K562 (cell line): ENCODE results near the gene NR6A1. TPM values are rescaled to one million over a fixed set of nuclear protein-coding genes. Genes with fewer than 3 reads are reported as not detected.

Source experiments
- ATAC-seq: fragments of 200-7000 bp; cut with Tn5 transposase; 3 replicates; pipeline ENCODE4 v1.9.1; 2020; ENCODE audit warnings: moderate library complexity
- BruUV-seq: library from RNA; stranded (reverse); fragments of 400-500 nt; replicated peaks from 2 replicates; lab custom pipeline; 2021; lab: Mats Ljungman, UMichigan
- CTCF ChIA-PET: fragments of 300-600 bp; formaldehyde crosslinking; extraction: SDS; loops from one replicate; lab custom pipeline; 2021; ENCODE audit warnings: low intra/inter-chr PET ratio; lab: Yijun Ruan, JAX
- POLR2A ChIA-PET: fragments of 300-600, 350-650 bp; sonication (Branson Sonifier 250); formaldehyde crosslinking; extraction: SDS; loops from one replicate; lab custom pipeline; 2021; ENCODE audit warnings: antibody characterized with exemption, inconsistent platforms; lab: Yijun Ruan, JAX
- DNase-seq, 4 experiments: peaks; one replicate each; pipeline versions ENCODE4 v3.0.0 to v3.0.0-alpha.2; 2011 to 2018; ENCODE audit warnings: low spot score in 3 of 4, mixed read lengths in 3 of 4; ENCODE audit errors: extremely low read depth in 1 of 4
- FAIRE-seq: peaks from 2 replicates; lab custom pipeline; 2011; peaks lifted over from hg19 to GRCh38; lab: Jason Lieb, UNC
- H2AFZ ChIP-seq: 2 replicates; pipeline ENCODE4 v1.6.0; 2011; ENCODE audit warnings: low read depth, low read length, control low read depth, inconsistent platforms
- H3K27ac ChIP-seq: fragments of 200-600 bp; 3 replicates; pipeline ENCODE4 v1.8.0; 2011; ENCODE audit warnings: low read depth, mild to moderate bottlenecking, control low read depth, inconsistent platforms, low read length, moderate library complexity, mixed read lengths; ENCODE audit errors: extremely low read depth
- H3K27me3 ChIP-seq, 2 experiments: fragments of 300-600 bp in 1 of 2; 2 replicates in 1 of 2; 3 replicates in 1 of 2; pipeline versions ENCODE4 v1.6.0 to v1.8.0; 2011; ENCODE audit warnings: inconsistent platforms in 2 of 2, low read length in 2 of 2, mild to moderate bottlenecking in 1 of 2, mixed read lengths in 1 of 2, moderate library complexity in 1 of 2; ENCODE audit not compliant: control insufficient read depth in 2 of 2, insufficient read depth in 2 of 2
- H3K36me3 ChIP-seq: fragments of 300-600 bp; 3 replicates; pipeline ENCODE4 v1.8.0; 2011; ENCODE audit warnings: mild to moderate bottlenecking, low read length, inconsistent platforms; ENCODE audit not compliant: control insufficient read depth, insufficient read depth
- H3K4me1 ChIP-seq, 2 experiments: fragments of 200-600 bp in 1 of 2; replicated peaks in 1 of 2; 2 replicates in 1 of 2; 3 replicates in 1 of 2; pipeline versions ENCODE4 v1.5.1 to v1.8.0; 2011; ENCODE audit warnings: inconsistent platforms in 2 of 2, low read length in 2 of 2, mild to moderate bottlenecking in 1 of 2, mixed read lengths in 1 of 2, moderate library complexity in 1 of 2; ENCODE audit not compliant: control insufficient read depth in 2 of 2, insufficient read depth in 2 of 2
- H3K4me2 ChIP-seq: 2 replicates; pipeline ENCODE4 v1.6.1; 2011; ENCODE audit warnings: low read length, control low read depth, inconsistent platforms, mixed read lengths; ENCODE audit not compliant: insufficient read depth
- H3K4me3 ChIP-seq: fragments of 200-600 bp; sonication (generic), shearing (Covaris generic); 2 replicates; pipeline ENCODE4 v1.5.1; 2016; ENCODE audit warnings: control low read depth, inconsistent platforms
- H3K79me2 ChIP-seq: fragments of 200-600 bp; 3 replicates; pipeline ENCODE4 v1.8.0; 2011; ENCODE audit warnings: low read length, inconsistent platforms; ENCODE audit not compliant: control insufficient read depth, insufficient read depth
- H3K9ac ChIP-seq, 2 experiments: 2 replicates each; pipeline versions ENCODE4 v1.6.0 to v1.6.1; 2011; ENCODE audit warnings: low read depth in 2 of 2, low read length in 2 of 2, control low read depth in 1 of 2, inconsistent platforms in 1 of 2, mild to moderate bottlenecking in 1 of 2, mixed read lengths in 1 of 2; ENCODE audit not compliant: insufficient read depth in 1 of 2
- H3K9me1 ChIP-seq: one replicate; pipeline ENCODE4 v1.6.0; 2011; ENCODE audit warnings: inconsistent platforms, mild to moderate bottlenecking, low read length, moderate library complexity; ENCODE audit not compliant: control insufficient read depth, insufficient read depth
- H3K9me3 ChIP-seq: replicated peaks from 2 replicates; pipeline ENCODE4 v1.5.1; 2011; ENCODE audit warnings: low read depth, low read length, inconsistent platforms; ENCODE audit not compliant: control insufficient read depth, insufficient read depth
- H4K20me1 ChIP-seq: replicated peaks from 2 replicates; pipeline ENCODE4 v1.6.1; 2011; ENCODE audit warnings: low read length, inconsistent platforms, mixed read lengths; ENCODE audit not compliant: control insufficient read depth, insufficient read depth
- CGGBP1 ChIP-seq: fragments of 250-450 bp; sonication (Bioruptor Pico); IDR thresholded peaks from 2 replicates; pipeline ENCODE4 v1.9.0; 2021; ENCODE audit warnings: mild to moderate bottlenecking
- CREB3L1 ChIP-seq: fragments of 450-650 bp; IDR thresholded peaks from 2 replicates; pipeline ENCODE4 v1.6.1; 2014; ENCODE audit warnings: low read depth, mild to moderate bottlenecking, moderate library complexity, borderline replicate concordance
- HBP1 ChIP-seq: fragments of 450-650 bp; formaldehyde crosslinking; IDR thresholded peaks from 2 replicates; pipeline ENCODE4 v1.4.0; 2022; ENCODE audit warnings: missing genetic modification characterization
- KAT8 ChIP-seq: fragments of 450-650 bp; IDR thresholded peaks from 2 replicates; pipeline ENCODE4 v1.6.1; 2016; ENCODE audit warnings: low read depth, mild to moderate bottlenecking
- ZNF76 ChIP-seq: fragments of 250-450 bp; sonication (Bioruptor Pico); IDR thresholded peaks from 2 replicates; pipeline ENCODE4 v1.4.0; 2020; ENCODE audit warnings: mild to moderate bottlenecking, moderate library complexity, borderline replicate concordance
- WGBS: fragments of 100-300 bp; shearing (Covaris generic); methylation state at CpG from one replicate; pipeline ENCODE4 v1.1.6; 2016; ENCODE audit warnings: low coverage, mixed read lengths; ENCODE audit not compliant: insufficient coverage; ENCODE audit errors: missing lambda C conversion rate; 5-methylcytosine and 5-hydroxymethylcytosine counted together
- in situ Hi-C: fragments of 300-500 bp; cut with MboI; formaldehyde crosslinking; loops from 4 replicates; pipeline ENCODE4 v1.15.0; 2018; ENCODE audit warnings: inconsistent platforms, mixed read lengths
- intact Hi-C: fragments of 100-400 bp; cut with micrococcal nuclease; formaldehyde crosslinking; loops from 2 replicates; pipeline ENCODE4 v1.14.2; 2022
- polyA plus RNA-seq, 8 experiments: library from polyadenylated mRNA; depleted of rRNA in 4 of 8; stranded (reverse) in 5 of 8; unstranded in 3 of 8; fragments of >200 nt; fragmentation: Nextera tagmentation in 2 of 8; fragmentation: Illumina TruSeq in 1 of 8; extraction: Ambion mirVana in 2 of 8; extraction: Trizol in 1 of 8; gene quantifications; 2 replicates each; pipeline versions ENCODE4 v1.2.1 to v1.2.3, GENCODE V29; 2011 to 2014; ENCODE audit warnings: inconsistent platforms in 1 of 8, missing spikeins in 1 of 8
- total RNA-seq, 7 experiments: library from RNA; depleted of rRNA in 6 of 7; stranded (reverse); fragments of >200 nt in 6 of 7; fragmentation: Illumina TruSeq in 2 of 7; extraction: Trizol in 2 of 7; gene quantifications; 2 replicates each; pipeline versions ENCODE4 v1.2.1 to v1.2.3, GENCODE V29; 2011 to 2021; ENCODE audit warnings: low replicate concordance in 1 of 7

NR6A1 gene
- total and polyA plus RNA-seq, 9 of the 15 experiments (the other 6 are each of a cell fraction or from before 2014, with no cell fraction given), result 9.7 to 55.4 (median 28.3) TPM

- TF ChIP-seq HBP1 (CRISPR knock-in tag), result no peak
- no peak for TF ChIP-seq KAT8
- TF ChIP-seq CGGBP1 (CRISPR knock-in tag), result no peak
- TF ChIP-seq CREB3L1, result no peak
Observed at GRCh38 chr9:124531115-124531514, 240.0 kb downstream of the NR6A1 start (continued).

GRCh38 chr9:124530246-124530645 lies 240.9 kb downstream of the NR6A1 start:
- Histone ChIP-seq H3K4me2 (no peak overlapping the region), H3K9me1 (no peaks in the 10 kb centered on the region), H3K9ac (0 out of 4 replicates have a peak overlapping the region, but pooled peaks of 1 of the 2 experiments have one; percentile 23), H3K27me3 (no peaks in the 10 kb centered on the region), H3K4me3 (no peak overlapping the region), H4K20me1 (no peaks in the 10 kb centered on the region; the same call in none of the 2 replicates), H3K36me3 (peaks cover 72% of the 10 kb centered on the region), H3K27ac (no peak overlapping the region), H3K79me2 (no peaks in the 10 kb centered on the region), H3K9me3 (no peaks in the 10 kb centered on the region), H3K4me1 (no peaks in the 10 kb centered on the region; a peak in 1 of 5 replicates), H2AFZ (no peak overlapping the region)
- DNase-seq, result no peak
- BruUV-seq, result no TSS peak
- WGBS, result 85% methylated on average over 4 of the region's 4 CpGs
- in situ Hi-C loops, result no loop called here
- ATAC-seq, result no peak
- no peak for FAIRE-seq
- TF ChIP-seq ZNF76 (CRISPR knock-in tag), result no peak
- ChIA-PET POLR2A (interaction anchor here (0.6 kb wide), 1 partner anchor 10 kb away, joined by 5 read pairs; no protein-coding TSS in a partner anchor), CTCF (no interaction called here)
- intact Hi-C loops, result no loop called here
